HepG2 (cell line): ENCODE data around the gene ADAMTS4. TPM values are rescaled to one million over a fixed set of nuclear protein-coding genes. Genes with fewer than 3 reads are reported as not detected.

Source experiments
- BCL6 ChIP-seq: IDR thresholded peaks from 2 replicates; pipeline ENCODE4 v1.6.1; 2016; ENCODE audit warnings: missing genetic modification reagents, missing compliant biosample characterization
- CAMTA2 ChIP-seq: sonication (generic); formaldehyde crosslinking; IDR thresholded peaks from 2 replicates; pipeline ENCODE4 v1.4.0; 2020; ENCODE audit warnings: mild to moderate bottlenecking, missing genetic modification reagents, borderline replicate concordance
- CREB1 ChIP-seq, 2 experiments: fragments of 450-650 bp in 1 of 2; IDR thresholded peaks; 2 replicates each; pipeline ENCODE4 v1.6.1; 2016 to 2017; ENCODE audit warnings: control low read depth in 1 of 2, mild to moderate bottlenecking in 1 of 2, missing compliant biosample characterization in 1 of 2, missing genetic modification characterization in 1 of 2
- DNMT1 ChIP-seq: sonication (generic); formaldehyde crosslinking; IDR thresholded peaks from 2 replicates; pipeline ENCODE4 v1.5.1; 2020; ENCODE audit warnings: mild to moderate bottlenecking, missing genetic modification reagents
- KDM2A ChIP-seq: sonication (generic); formaldehyde crosslinking; IDR thresholded peaks from 2 replicates; pipeline ENCODE4 v1.4.0; 2020; ENCODE audit warnings: low read depth, missing genetic modification reagents, borderline replicate concordance
- KMT2B ChIP-seq: IDR thresholded peaks from 2 replicates; pipeline ENCODE4 v1.6.1; 2016; ENCODE audit warnings: missing genetic modification reagents, missing compliant biosample characterization
- MAZ ChIP-seq, 2 experiments: sonication (generic) in 1 of 2; formaldehyde crosslinking in 1 of 2; IDR thresholded peaks; 2 replicates each; pipeline versions ENCODE4 v1.5.0 to v1.6.1; 2012 to 2020; ENCODE audit warnings: low read depth in 2 of 2, mild to moderate bottlenecking in 2 of 2, borderline replicate concordance in 1 of 2, improper control_type of control experiment in 1 of 2, low read length in 1 of 2, missing genetic modification reagents in 1 of 2, moderate library complexity in 1 of 2
- MED1 ChIP-seq: sonication (generic); formaldehyde crosslinking; IDR thresholded peaks from 2 replicates; pipeline ENCODE4 v1.4.0; 2020; ENCODE audit warnings: missing genetic modification reagents
- MXD4 ChIP-seq: IDR thresholded peaks from 2 replicates; pipeline ENCODE4 v1.6.1; 2016; ENCODE audit warnings: mild to moderate bottlenecking, missing biosample characterization, missing genetic modification reagents
- NFYB ChIP-seq: sonication (generic); formaldehyde crosslinking; IDR thresholded peaks from 2 replicates; pipeline ENCODE4 v1.4.0; 2020; ENCODE audit warnings: missing genetic modification reagents
- PHF8 ChIP-seq: sonication (generic); formaldehyde crosslinking; IDR thresholded peaks from 2 replicates; pipeline ENCODE4 v1.5.0; 2020; ENCODE audit warnings: missing genetic modification reagents
- POGZ ChIP-seq: sonication (generic); formaldehyde crosslinking; IDR thresholded peaks from 2 replicates; pipeline ENCODE4 v1.4.0; 2020; ENCODE audit warnings: mild to moderate bottlenecking, missing genetic modification reagents
- SMARCE1 ChIP-seq: fragments of 450-650 bp; IDR thresholded peaks from 2 replicates; pipeline ENCODE4 v1.6.1; 2017; ENCODE audit warnings: borderline replicate concordance
- SUZ12 ChIP-seq: fragments of 150-350 bp; IDR thresholded peaks from 2 replicates; pipeline ENCODE4 v1.6.1; 2014; ENCODE audit warnings: low read depth, low read length
- ZMAT3 ChIP-seq: sonication (generic); formaldehyde crosslinking; conservative IDR thresholded peaks from 2 replicates; pipeline ENCODE4 v1.7.0; 2021; ENCODE audit warnings: missing genetic modification reagents
- ZNF20 ChIP-seq: sonication (generic); formaldehyde crosslinking; IDR thresholded peaks from 2 replicates; pipeline ENCODE4 v1.4.0; 2020; ENCODE audit warnings: mild to moderate bottlenecking, moderate library complexity, missing genetic modification reagents
- ZNF264 ChIP-seq: sonication (generic); formaldehyde crosslinking; IDR thresholded peaks from 2 replicates; pipeline ENCODE4 v1.4.0; 2020; ENCODE audit warnings: missing genetic modification reagents
- ZNF75D ChIP-seq: sonication (generic); formaldehyde crosslinking; IDR thresholded peaks from 2 replicates; pipeline ENCODE4 v1.8.1; 2023; ENCODE audit warnings: missing genetic modification reagents, mild to moderate bottlenecking, borderline replicate concordance
- ZNF850 ChIP-seq: sonication (generic); formaldehyde crosslinking; conservative IDR thresholded peaks from 2 replicates; pipeline ENCODE4 v1.9.0; 2021; ENCODE audit warnings: mild to moderate bottlenecking, missing genetic modification reagents
- polyA plus RNA-seq, 8 experiments: library from polyadenylated mRNA; depleted of rRNA in 3 of 8; stranded (reverse) in 7 of 8; unstranded in 1 of 8; fragments of >200 nt; fragmentation: Illumina TruSeq in 4 of 8; extraction: Trizol in 4 of 8; gene quantifications; 2 replicates each; pipeline versions ENCODE4 v1.2.1 to v1.2.3, GENCODE V29; 2011 to 2016; ENCODE audit warnings: low read depth in 4 of 8, missing spikeins in 1 of 8, mixed read lengths in 1 of 8; ENCODE audit not compliant: insufficient read depth in 1 of 8
- total RNA-seq, 5 experiments: library from RNA; depleted of rRNA; stranded (reverse); fragments of >200 nt; fragmentation: Illumina TruSeq; extraction: Trizol; gene quantifications; 2 replicates each; pipeline ENCODE4 v1.2.3, GENCODE V29; 2016; ENCODE audit warnings: low read depth in 1 of 5
- TF ChIP-seq, protein P1 (sequence below): sonication (generic); formaldehyde crosslinking; IDR thresholded peaks from 2 replicates; pipeline ENCODE4 v1.8.1; 2023; ENCODE audit warnings: mild to moderate bottlenecking, missing genetic modification reagents, borderline replicate concordance
- TF ChIP-seq, protein P2 (sequence below): sonication (generic); formaldehyde crosslinking; IDR thresholded peaks from 2 replicates; pipeline ENCODE4 v1.4.0; 2020; ENCODE audit warnings: missing genetic modification reagents
- TF ChIP-seq, protein P3 (sequence below): sonication (generic); formaldehyde crosslinking; IDR thresholded peaks from 2 replicates; pipeline ENCODE4 v1.4.0; 2020; ENCODE audit warnings: missing genetic modification reagents
- TF ChIP-seq, protein P4 (sequence below): sonication (generic); formaldehyde crosslinking; IDR thresholded peaks from 2 replicates; pipeline ENCODE4 v1.5.0; 2020; ENCODE audit warnings: missing genetic modification reagents, mild to moderate bottlenecking, borderline replicate concordance
- TF ChIP-seq, protein P5 (sequence below): IDR thresholded peaks from 2 replicates; pipeline ENCODE4 v1.6.1; 2016; ENCODE audit warnings: missing compliant biosample characterization, missing genetic modification reagents, borderline replicate concordance

Gene ADAMTS4
- total and polyA plus RNA-seq, 2 of the 13 experiments (the other 11 are each of a cell fraction or from before 2014, with no cell fraction given) = 0.51 to 1.7 TPM

DNA sequence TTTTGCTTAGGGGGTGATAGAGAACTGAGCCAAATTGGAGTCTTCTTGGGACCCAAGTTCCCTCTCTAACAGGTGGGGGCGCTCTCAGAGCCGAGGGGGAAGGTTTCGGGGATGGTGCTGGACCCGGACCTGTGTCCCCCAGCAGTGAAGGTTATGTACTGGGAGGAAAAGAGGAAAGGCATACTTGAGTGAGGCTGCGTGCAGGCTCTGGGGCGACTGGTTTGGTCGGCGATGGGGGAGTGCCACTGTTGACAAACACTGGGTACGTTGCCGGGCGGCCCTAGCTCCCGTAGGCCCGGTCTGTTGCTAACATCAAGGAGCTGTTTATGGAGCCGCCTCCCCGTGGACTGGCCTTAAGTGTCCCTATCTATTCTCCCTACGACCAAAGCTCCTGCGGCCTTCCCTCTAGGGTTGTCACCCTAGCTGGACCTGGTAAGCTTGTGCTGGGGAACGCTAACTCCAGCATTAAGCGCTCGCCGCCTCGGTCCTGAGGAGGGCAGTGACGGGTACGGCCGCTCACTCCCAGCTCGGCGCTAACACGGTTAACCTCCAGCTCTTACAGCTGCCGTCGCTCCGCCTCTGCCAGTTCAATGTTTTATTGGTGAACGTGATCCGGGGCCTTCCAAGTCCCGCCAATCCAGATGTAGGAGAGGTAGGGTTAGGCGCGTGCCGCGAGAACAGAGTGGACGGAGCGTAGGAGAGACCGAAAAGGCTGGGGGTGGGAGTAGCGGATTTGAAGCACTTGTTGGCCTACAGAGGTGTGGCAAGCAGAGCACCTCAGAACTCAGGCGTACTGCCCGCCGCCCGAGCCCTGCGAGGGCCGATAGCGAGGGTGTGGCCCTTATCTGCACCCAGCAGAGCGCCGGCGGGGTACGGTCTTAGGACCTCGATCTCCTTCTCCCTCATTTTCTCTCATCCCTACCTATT is 32.8 kb downstream of the ADAMTS4 start, which contains the start of gene PPOX (continued):
- TF ChIP-seq PHF8 (CRISPR knock-in tag) (peak; percentile 77), SUZ12 (no peak), ZNF264 (CRISPR knock-in tag) (peak; percentile 86), DNMT1 (no peak), ZNF75D (CRISPR knock-in tag) (no peak), KMT2B (CRISPR knock-in tag) (peak; percentile 40; the same call in 1 of the 2 replicates), ZMAT3 (CRISPR knock-in tag) (0 out of 2 replicates have a peak, but pooled peaks have one; percentile 22), ZNF20 (CRISPR knock-in tag) (no peak), MED1 (CRISPR knock-in tag) (peak; percentile 46), SMARCE1 (no peak), BCL6 (no peak), POGZ (CRISPR knock-in tag) (peak; percentile 83), ZNF850 (CRISPR knock-in tag) (no peak), CREB1 (IDR thresholded peaks at IDR 0.05) (peak; percentile 46), CREB1 (CRISPR knock-in tag; IDR thresholded peaks at IDR 0.05) (peak; percentile 71), NFYB (CRISPR knock-in tag) (peak; percentile 93), MXD4 (CRISPR knock-in tag) (peak; percentile 71; the same call in 1 of the 2 replicates), MAZ (IDR thresholded peaks at IDR 0.05; ENCODE audit: borderline replicate concordance, low read depth, low read length) (peak; percentile 62; the same call in 1 of the 2 replicates), MAZ (CRISPR knock-in tag; IDR thresholded peaks at IDR 0.05; ENCODE audit: low read depth) (peak; percentile 86), CAMTA2 (CRISPR knock-in tag) (peak; percentile 65; the same call in 1 of the 2 replicates), KDM2A (CRISPR knock-in tag) (peak; percentile 92)
- TF ChIP-seq, protein P1, sequence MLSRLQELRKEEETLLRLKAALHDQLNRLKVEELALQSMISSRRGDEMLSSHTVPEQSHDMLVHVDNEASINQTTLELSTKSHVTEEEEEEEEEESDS (CRISPR knock-in tag) = no peak
- TF ChIP-seq, protein P2, sequence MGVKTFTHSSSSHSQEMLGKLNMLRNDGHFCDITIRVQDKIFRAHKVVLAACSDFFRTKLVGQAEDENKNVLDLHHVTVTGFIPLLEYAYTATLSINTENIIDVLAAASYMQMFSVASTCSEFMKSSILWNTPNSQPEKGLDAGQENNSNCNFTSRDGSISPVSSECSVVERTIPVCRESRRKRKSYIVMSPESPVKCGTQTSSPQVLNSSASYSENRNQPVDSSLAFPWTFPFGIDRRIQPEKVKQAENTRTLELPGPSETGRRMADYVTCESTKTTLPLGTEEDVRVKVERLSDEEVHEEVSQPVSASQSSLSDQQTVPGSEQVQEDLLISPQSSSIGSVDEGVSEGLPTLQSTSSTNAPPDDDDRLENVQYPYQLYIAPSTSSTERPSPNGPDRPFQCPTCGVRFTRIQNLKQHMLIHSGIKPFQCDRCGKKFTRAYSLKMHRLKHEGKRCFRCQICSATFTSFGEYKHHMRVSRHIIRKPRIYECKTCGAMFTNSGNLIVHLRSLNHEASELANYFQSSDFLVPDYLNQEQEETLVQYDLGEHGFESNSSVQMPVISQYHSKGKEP (CRISPR knock-in tag) = no peak
- TF ChIP-seq, protein P3, sequence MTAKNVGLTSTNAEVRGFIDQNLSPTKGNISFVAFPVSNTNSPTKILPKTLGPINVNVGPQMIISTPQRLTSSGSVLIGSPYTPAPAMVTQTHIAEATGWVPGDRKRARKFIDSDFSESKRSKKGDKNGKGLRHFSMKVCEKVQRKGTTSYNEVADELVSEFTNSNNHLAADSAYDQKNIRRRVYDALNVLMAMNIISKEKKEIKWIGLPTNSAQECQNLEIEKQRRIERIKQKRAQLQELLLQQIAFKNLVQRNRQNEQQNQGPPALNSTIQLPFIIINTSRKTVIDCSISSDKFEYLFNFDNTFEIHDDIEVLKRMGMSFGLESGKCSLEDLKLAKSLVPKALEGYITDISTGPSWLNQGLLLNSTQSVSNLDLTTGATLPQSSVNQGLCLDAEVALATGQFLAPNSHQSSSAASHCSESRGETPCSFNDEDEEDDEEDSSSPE = peak; percentile 81
- TF ChIP-seq, protein P4, sequence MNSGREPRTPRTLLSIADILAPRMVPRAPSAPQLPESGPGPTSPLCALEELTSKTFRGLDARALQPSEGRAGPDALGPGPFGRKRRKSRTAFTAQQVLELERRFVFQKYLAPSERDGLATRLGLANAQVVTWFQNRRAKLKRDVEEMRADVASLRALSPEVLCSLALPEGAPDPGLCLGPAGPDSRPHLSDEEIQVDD = 0 out of 2 replicates have a peak, but pooled peaks have one; percentile 22
- TF ChIP-seq, protein P5, sequence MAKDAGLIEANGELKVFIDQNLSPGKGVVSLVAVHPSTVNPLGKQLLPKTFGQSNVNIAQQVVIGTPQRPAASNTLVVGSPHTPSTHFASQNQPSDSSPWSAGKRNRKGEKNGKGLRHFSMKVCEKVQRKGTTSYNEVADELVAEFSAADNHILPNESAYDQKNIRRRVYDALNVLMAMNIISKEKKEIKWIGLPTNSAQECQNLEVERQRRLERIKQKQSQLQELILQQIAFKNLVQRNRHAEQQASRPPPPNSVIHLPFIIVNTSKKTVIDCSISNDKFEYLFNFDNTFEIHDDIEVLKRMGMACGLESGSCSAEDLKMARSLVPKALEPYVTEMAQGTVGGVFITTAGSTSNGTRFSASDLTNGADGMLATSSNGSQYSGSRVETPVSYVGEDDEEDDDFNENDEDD (CRISPR knock-in tag) = peak; percentile 91; the same call in 1 of the 2 replicates
